ENCODE measurements around the gene PLEKHM2.

The PLEKHM2 gene

DNA sequence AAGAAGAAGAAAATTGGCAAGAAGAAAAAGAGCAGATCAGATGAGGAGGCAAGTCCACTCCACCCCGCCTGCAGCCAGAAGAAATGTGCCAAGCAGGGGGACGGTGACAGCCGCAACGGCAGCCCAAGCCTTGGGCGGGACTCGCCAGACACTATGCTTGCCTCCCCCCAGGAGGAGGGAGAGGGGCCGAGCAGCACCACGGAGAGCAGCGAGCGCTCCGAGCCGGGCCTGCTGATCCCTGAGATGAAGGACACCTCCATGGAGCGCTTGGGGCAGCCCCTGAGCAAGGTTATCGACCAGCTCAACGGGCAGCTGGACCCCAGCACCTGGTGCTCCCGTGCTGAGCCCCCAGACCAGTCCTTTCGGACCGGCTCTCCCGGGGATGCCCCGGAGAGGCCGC lies 42.9 kb downstream of the PLEKHM2 start:
- no peaks in the 10 kb centered on the region for H3K27me3 ChIP-seq
- no peak for DNase-seq
- no peak overlapping the region for H3K4me3 ChIP-seq (ENCODE audit: low read depth, low read length)
- no peaks in the 10 kb centered on the region for H3K9me3 ChIP-seq
- no peaks in the 10 kb centered on the region for H3K36me3 ChIP-seq
- no peaks in the 10 kb centered on the region for H3K4me1 ChIP-seq
- TF ChIP-seq, protein P1, sequence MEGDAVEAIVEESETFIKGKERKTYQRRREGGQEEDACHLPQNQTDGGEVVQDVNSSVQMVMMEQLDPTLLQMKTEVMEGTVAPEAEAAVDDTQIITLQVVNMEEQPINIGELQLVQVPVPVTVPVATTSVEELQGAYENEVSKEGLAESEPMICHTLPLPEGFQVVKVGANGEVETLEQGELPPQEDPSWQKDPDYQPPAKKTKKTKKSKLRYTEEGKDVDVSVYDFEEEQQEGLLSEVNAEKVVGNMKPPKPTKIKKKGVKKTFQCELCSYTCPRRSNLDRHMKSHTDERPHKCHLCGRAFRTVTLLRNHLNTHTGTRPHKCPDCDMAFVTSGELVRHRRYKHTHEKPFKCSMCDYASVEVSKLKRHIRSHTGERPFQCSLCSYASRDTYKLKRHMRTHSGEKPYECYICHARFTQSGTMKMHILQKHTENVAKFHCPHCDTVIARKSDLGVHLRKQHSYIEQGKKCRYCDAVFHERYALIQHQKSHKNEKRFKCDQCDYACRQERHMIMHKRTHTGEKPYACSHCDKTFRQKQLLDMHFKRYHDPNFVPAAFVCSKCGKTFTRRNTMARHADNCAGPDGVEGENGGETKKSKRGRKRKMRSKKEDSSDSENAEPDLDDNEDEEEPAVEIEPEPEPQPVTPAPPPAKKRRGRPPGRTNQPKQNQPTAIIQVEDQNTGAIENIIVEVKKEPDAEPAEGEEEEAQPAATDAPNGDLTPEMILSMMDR (IDR thresholded peaks at IDR 0.05; ENCODE audit: low read depth, low read length), result no peak

DNA sequence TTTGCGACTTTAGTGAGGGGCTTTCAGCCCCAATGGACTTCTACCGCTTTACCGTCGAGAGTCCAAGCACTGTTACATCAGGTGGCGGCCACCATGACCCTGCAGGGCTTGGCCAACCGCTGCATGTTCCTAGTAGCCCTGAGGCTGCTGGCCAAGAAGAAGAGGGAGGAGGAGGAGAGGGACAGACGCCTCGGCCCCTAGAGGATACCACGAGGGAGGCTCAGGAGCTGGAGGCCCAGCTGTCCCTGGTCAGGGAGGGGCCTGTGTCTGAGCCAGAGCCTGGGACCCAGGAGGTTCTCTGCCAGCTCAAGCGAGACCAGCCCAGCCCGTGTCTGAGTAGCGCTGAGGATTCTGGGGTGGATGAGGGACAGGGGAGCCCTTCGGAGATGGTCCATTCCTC lies 43.3 kb downstream of the PLEKHM2 start:
- Histone ChIP-seq H3K9me3 (no peaks in the 10 kb centered on the region), H3K36me3 (peaks cover 2% of the 10 kb centered on the region; the same call in 1 of the 2 replicates)

DNA sequence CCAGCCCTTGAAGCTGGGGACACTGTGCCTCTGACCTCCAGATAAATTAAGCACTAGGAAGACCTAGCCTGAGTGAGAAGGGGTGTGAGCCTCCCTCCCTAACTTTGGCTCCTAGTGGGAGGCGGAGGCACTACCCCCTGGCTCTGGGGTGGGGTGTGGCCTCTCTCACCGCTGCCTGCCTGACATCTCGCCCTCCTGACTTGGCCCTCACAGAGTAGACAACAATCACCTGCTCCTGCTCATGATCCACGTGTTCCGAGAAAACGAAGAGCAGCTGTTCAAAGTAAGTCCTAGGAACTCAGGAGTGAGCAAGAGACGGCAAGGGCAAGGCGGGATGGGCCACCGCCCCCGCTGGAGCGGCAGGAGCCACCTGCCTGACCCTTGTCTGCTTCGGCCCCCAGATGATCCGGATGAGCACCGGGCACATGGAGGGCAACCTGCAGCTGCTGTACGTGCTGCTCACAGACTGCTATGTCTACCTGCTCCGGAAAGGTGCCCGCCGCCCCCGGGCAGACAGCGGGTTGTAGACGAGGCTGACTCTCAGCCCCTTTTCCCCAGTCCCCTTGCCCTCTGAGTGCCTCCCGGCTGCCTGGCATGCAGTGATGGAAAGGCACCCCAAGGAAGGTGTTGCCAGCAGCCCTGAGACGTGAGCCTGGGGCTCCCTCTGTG lies 43.9 kb downstream of the PLEKHM2 start:
- Histone ChIP-seq H3K27me3 (no peaks in the 10 kb centered on the region), H3K9me3 (no peaks in the 10 kb centered on the region), H3K4me1 (no peaks in the 10 kb centered on the region), H3K36me3 (peaks cover 3% of the 10 kb centered on the region; the same call in 1 of the 2 replicates), H3K4me3 (ENCODE audit: low read depth, low read length) (no peak overlapping the region)
- DNase-seq, result no peak
- TF ChIP-seq, protein P1 (IDR thresholded peaks at IDR 0.05; ENCODE audit: low read depth, low read length), result no peak

More for the DNA sequence above, 43.3 kb downstream of the PLEKHM2 start:
- H3K4me3 ChIP-seq (ENCODE audit: low read depth, low read length), result no peak overlapping the region
- no peaks in the 10 kb centered on the region for H3K4me1 ChIP-seq
- no peak for DNase-seq
- TF ChIP-seq, protein P1 (IDR thresholded peaks at IDR 0.05; ENCODE audit: low read depth, low read length), result no peak
- H3K27me3 ChIP-seq, result no peaks in the 10 kb centered on the region

DNA sequence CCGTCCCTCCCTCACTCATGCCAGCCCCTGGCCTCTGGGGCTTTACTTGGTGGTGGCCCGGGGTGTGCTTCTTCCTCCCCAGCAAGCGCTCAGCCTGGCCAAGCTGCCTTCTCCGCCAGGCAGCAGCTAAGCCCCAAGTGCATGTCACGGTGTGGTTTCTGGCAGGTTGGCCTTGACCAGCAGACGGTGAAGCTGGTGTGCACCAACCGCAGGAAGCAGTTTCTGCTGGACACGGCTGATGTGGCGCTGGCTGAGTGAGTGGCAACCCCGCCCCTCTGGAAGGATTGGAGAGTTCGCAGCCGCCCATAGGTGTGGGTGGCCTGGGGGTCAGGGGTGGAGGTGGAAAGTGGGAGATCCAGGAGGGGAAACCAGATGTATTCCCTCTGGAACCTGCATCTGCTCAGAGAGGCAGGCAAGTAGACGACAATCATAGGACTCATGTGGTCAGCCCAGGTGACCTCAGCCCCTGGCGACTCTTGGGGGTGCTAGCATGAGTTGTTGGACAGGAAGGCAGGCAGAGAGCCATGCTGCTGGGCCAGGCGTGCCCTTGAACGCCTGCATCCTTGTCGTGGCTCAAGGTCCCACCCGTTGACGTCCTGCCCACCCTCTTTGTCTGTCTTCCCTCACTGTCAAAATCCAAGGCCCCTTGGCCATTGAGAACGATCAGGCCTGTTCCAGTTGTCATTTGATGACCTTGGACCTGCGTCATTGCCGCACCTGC lies 45.0 kb downstream of the PLEKHM2 start:
- DNase-seq, result no peak
- TF ChIP-seq, protein P1 (IDR thresholded peaks at IDR 0.05; ENCODE audit: low read depth, low read length), result no peak
- H3K36me3 ChIP-seq, result peaks cover 3% of the 10 kb centered on the region; the same call in 1 of the 2 replicates
- H3K27me3 ChIP-seq, result no peaks in the 10 kb centered on the region
- no peaks in the 10 kb centered on the region for H3K9me3 ChIP-seq
- no peak overlapping the region for H3K4me3 ChIP-seq (ENCODE audit: low read depth, low read length)
- H3K4me1 ChIP-seq, result no peaks in the 10 kb centered on the region

DNA sequence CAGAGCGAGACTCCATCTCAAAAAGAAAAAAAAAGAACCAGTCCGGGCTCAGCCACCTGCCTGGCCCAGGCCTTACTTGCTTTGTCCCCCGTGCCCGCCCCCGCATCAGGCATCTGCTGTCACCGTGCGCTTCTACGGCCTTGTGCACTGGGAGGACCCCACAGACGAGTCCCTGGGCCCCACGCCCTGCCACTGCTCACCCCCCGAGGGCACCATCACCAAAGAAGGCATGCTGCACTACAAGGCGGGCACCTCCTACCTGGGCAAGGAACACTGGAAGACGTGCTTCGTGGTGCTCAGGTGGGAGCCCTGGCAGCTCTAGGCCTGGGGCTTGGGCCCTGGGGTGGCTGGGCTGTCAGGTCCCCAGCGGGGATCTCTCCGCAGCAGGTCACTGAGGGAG lies 46.3 kb downstream of the PLEKHM2 start:
- TF ChIP-seq, protein P1 (IDR thresholded peaks at IDR 0.05; ENCODE audit: low read depth, low read length), result no peak
- Histone ChIP-seq H3K9me3 (no peaks in the 10 kb centered on the region), H3K4me3 (ENCODE audit: low read depth, low read length) (no peak overlapping the region), H3K4me1 (no peaks in the 10 kb centered on the region), H3K36me3 (peaks cover 3% of the 10 kb centered on the region; the same call in 1 of the 2 replicates), H3K27me3 (no peaks in the 10 kb centered on the region)
- no peak for DNase-seq

DNA sequence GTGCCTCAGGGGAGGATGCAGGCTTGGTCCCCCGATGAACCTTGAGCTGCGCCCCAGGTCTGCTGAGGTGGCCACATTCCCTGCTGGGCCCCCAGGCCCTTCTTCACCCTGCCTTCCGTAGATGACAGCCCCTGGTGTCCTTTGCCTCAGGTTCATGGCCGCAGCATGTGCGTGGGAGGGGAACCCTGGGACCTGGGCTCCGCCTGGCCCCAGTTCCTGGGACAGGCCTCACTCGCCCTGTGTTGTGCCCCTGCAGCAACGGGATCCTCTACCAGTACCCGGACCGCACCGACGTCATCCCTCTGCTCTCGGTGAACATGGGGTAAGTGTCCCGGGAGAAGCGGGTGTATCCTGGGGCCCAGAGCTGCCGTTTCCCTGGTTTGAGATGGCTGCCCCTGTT lies 46.8 kb downstream of the PLEKHM2 start:
- TF ChIP-seq, protein P1 (IDR thresholded peaks at IDR 0.05; ENCODE audit: low read depth, low read length), result no peak
- H3K36me3 ChIP-seq, result peaks cover 3% of the 10 kb centered on the region; the same call in 1 of the 2 replicates
- no peaks in the 10 kb centered on the region for H3K9me3 ChIP-seq
- no peaks in the 10 kb centered on the region for H3K4me1 ChIP-seq
- no peak overlapping the region for H3K4me3 ChIP-seq (ENCODE audit: low read depth, low read length)
- DNase-seq, result no peak
- H3K27me3 ChIP-seq, result no peaks in the 10 kb centered on the region
